H1 (cell line): ENCODE data around the gene ENPP6. TPM values are rescaled to one million over a fixed set of nuclear protein-coding genes. Genes with fewer than 3 reads are reported as not detected.

Source experiments
- CHD7 ChIP-seq: fragments of 300-600 bp; sonication (generic); IDR thresholded peaks from 2 replicates; pipeline ENCODE4 v1.7.1; 2012; ENCODE audit warnings: low read length, moderate library complexity, mild to moderate bottlenecking, inconsistent platforms; ENCODE audit not compliant: insufficient replicate concordance
- CREB1 ChIP-seq: IDR thresholded peaks from 2 replicates; pipeline ENCODE4 v1.6.1; 2012; ENCODE audit warnings: inconsistent platforms
- SAP30 ChIP-seq: fragments of 300-600 bp; sonication (generic); IDR thresholded peaks from 2 replicates; pipeline ENCODE4 v1.7.1; 2012; ENCODE audit warnings: low read length, moderate library complexity, mild to moderate bottlenecking, inconsistent platforms; ENCODE audit not compliant: insufficient read depth, insufficient replicate concordance
- SRF ChIP-seq: IDR thresholded peaks from 2 replicates; pipeline ENCODE4 v1.6.1; 2011; ENCODE audit warnings: mild to moderate bottlenecking, low read depth, low read length, moderate library complexity
- polyA plus RNA-seq, 7 experiments: library from polyadenylated mRNA; depleted of rRNA in 3 of 7; stranded (reverse) in 5 of 7; unstranded in 2 of 7; fragments of >200 nt in 5 of 7; fragments of 200-250 nt in 2 of 7; gene quantifications; 1 replicate in 5 of 7; 2 replicates in 1 of 7; 4 replicates in 1 of 7; pipeline versions ENCODE4 v1.2.1 to v1.2.3, GENCODE V29; 2011 to 2013; ENCODE audit warnings: missing spikeins in 2 of 7, mixed read lengths in 2 of 7
- total RNA-seq: library from RNA; stranded (reverse); fragmentation: NEBNext Ultra II Directional; extraction: Animal tissue kit (Norgen Biotek cat#: 25700); gene quantifications from 2 replicates; pipeline ENCODE4 v1.2.1, GENCODE V29; 2021

ENPP6 gene
- total and polyA plus RNA-seq, 2 of the 8 experiments (the other 6 are each of a cell fraction or from before 2014, with no cell fraction given) = 0.11 to 0.20 TPM

GRCh38 chr4:184259081-184259480 is 41.4 kb upstream of the ENPP6 start (continued):
- TF ChIP-seq CHD7 (no peak), SAP30 (no peak), CREB1 (no peak), SRF (no peak)
- TF ChIP-seq, all 59 proteins: peak for 0
